HEK293T (cell line): ENCODE results near the gene TSPAN7.

Experiments
- CTCF ChIA-PET: fragments of 350-600 bp; formaldehyde crosslinking; extraction: SDS; loops from one replicate; lab custom pipeline; 2021; ENCODE audit warnings: antibody characterized with exemption, inconsistent platforms; lab: Yijun Ruan, JAX
- POLR2A ChIA-PET: fragments of 350-600 bp; formaldehyde crosslinking; extraction: SDS; loops from one replicate; lab custom pipeline; 2020; ENCODE audit warnings: antibody characterized with exemption, inconsistent platforms; lab: Yijun Ruan, JAX
- DNase-seq: peaks from one replicate; pipeline ENCODE4 v3.0.0; 2012; ENCODE audit warnings: mixed read lengths; ENCODE audit errors: extremely low spot score
- ARNT ChIP-seq: fragments of 450-650 bp; IDR thresholded peaks from 2 replicates; pipeline ENCODE4 v1.6.1; 2017; ENCODE audit warnings: mild to moderate bottlenecking
- BHLHE40 ChIP-seq: fragments of 450-650 bp; IDR thresholded peaks from 2 replicates; pipeline ENCODE4 v1.6.1; 2016; ENCODE audit warnings: mild to moderate bottlenecking, moderate library complexity, borderline replicate concordance
- CTBP1 ChIP-seq: fragments of 450-650 bp; IDR thresholded peaks from 2 replicates; pipeline ENCODE4 v1.6.1; 2016; ENCODE audit warnings: borderline replicate concordance
- ELF4 ChIP-seq: fragments of 450-650 bp; IDR thresholded peaks from 2 replicates; pipeline ENCODE4 v1.6.1; 2017; ENCODE audit warnings: antibody characterized with exemption
- FOXA1 ChIP-seq: fragments of 450-650 bp; IDR thresholded peaks from 2 replicates; pipeline ENCODE4 v1.6.1; 2016; ENCODE audit warnings: mild to moderate bottlenecking
- FOXK2 ChIP-seq: fragments of 450-650 bp; IDR thresholded peaks from 2 replicates; pipeline ENCODE4 v1.6.1; 2016; ENCODE audit warnings: mild to moderate bottlenecking
- FOXM1 ChIP-seq: fragments of 450-650 bp; IDR thresholded peaks from 2 replicates; pipeline ENCODE4 v1.6.1; 2017; ENCODE audit warnings: mild to moderate bottlenecking, borderline replicate concordance
- HDGF ChIP-seq: fragments of 450-650 bp; IDR thresholded peaks from 2 replicates; pipeline ENCODE4 v1.6.1; 2017; ENCODE audit warnings: antibody characterized with exemption, borderline replicate concordance
- L3MBTL2 ChIP-seq: fragments of 450-650 bp; conservative IDR thresholded peaks from 2 replicates; pipeline ENCODE4 v1.6.1; 2016; ENCODE audit warnings: mild to moderate bottlenecking
- LEF1 ChIP-seq: fragments of 450-650 bp; IDR thresholded peaks from 2 replicates; pipeline ENCODE4 v1.6.1; 2017; ENCODE audit warnings: mild to moderate bottlenecking, borderline replicate concordance
- NFRKB ChIP-seq: fragments of 450-650 bp; IDR thresholded peaks from 2 replicates; pipeline ENCODE4 v1.6.1; 2016; ENCODE audit warnings: mild to moderate bottlenecking, moderate library complexity
- SP1 ChIP-seq: fragments of 450-650 bp; IDR thresholded peaks from 2 replicates; pipeline ENCODE4 v1.6.1; 2017
- SUZ12 ChIP-seq: fragments of 450-650 bp; IDR thresholded peaks from 2 replicates; pipeline ENCODE4 v1.6.1; 2016; ENCODE audit warnings: mild to moderate bottlenecking
- TARDBP ChIP-seq: fragments of 450-650 bp; IDR thresholded peaks from 2 replicates; pipeline ENCODE4 v1.6.1; 2016
- ZNF384 ChIP-seq: fragments of 450-650 bp; IDR thresholded peaks from 2 replicates; pipeline ENCODE4 v1.6.1; 2016
- TF ChIP-seq, protein P1 (sequence below): fragments of 450-650 bp; IDR thresholded peaks from 2 replicates; pipeline ENCODE4 v1.6.1; 2016

Gene TSPAN7

DNA sequence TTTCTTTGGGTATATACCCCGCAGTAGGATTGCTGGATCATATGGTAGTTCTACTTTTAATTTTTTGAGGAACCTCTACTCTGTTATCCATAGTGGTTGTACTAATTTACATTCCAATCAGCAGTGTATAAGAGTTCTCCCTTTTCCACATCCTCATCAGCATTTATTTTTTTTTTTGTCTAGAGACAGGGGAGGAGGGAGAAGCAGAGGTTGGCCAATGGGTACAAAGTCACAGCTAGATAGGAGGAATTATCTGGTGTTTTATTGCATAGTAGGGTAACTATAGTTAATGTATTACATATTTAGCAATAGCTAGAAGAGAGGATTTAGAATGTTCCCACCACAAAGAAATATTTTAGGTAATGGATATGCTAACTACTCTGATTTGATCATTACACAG, 107.4 kb downstream of the TSPAN7 start:
- CTCF ChIA-PET: no interaction called here
- TF ChIP-seq BHLHE40 (no peak), NFRKB (no peak), SP1 (no peak), L3MBTL2 (no peak)
- TF ChIP-seq, protein P1, sequence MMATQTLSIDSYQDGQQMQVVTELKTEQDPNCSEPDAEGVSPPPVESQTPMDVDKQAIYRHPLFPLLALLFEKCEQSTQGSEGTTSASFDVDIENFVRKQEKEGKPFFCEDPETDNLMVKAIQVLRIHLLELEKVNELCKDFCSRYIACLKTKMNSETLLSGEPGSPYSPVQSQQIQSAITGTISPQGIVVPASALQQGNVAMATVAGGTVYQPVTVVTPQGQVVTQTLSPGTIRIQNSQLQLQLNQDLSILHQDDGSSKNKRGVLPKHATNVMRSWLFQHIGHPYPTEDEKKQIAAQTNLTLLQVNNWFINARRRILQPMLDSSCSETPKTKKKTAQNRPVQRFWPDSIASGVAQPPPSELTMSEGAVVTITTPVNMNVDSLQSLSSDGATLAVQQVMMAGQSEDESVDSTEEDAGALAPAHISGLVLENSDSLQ: no peak
- POLR2A ChIA-PET: no interaction called here
- no peak for DNase-seq

GRCh38 chrX:38669428-38669827, 108.1 kb downstream of the TSPAN7 start:
- ChIA-PET CTCF (no interaction called here), POLR2A (no interaction called here)
- DNase-seq: no peak
- TF ChIP-seq FOXK2 (no peak), FOXA1 (no peak), BHLHE40 (no peak), TARDBP (no peak)

- TF ChIP-seq ZNF384 (no peak), FOXA1 (no peak), LEF1 (no peak), FOXM1 (no peak), ELF4 (no peak)
- ChIA-PET POLR2A (no interaction called here), CTCF (no interaction called here)
- no peak for DNase-seq
Observed at GRCh38 chrX:38672646-38673045, 111.3 kb downstream of the TSPAN7 start.

GRCh38 chrX:38675856-38676255, 114.5 kb downstream of the TSPAN7 start:
- ChIA-PET CTCF (interaction anchor here (0.9 kb wide), 1 partner anchor 11 kb away, joined by 3 read pairs; no protein-coding TSS in a partner anchor), POLR2A (no interaction called here)
- no peak for DNase-seq
- TF ChIP-seq ZNF384 (no peak), BHLHE40 (no peak)

GRCh38 chrX:38678183-38678582, 116.8 kb downstream of the TSPAN7 start:
- TF ChIP-seq FOXM1 (no peak), FOXK2 (no peak), NFRKB (no peak), L3MBTL2 (no peak), BHLHE40 (no peak), ZNF384 (no peak), HDGF (no peak), ELF4 (no peak), LEF1 (no peak), ARNT (no peak), FOXA1 (no peak), SP1 (no peak), SUZ12 (no peak), TARDBP (no peak), CTBP1 (no peak)
- TF ChIP-seq, protein P1: no peak
- POLR2A ChIA-PET: no interaction called here
- CTCF ChIA-PET: no interaction called here
- DNase-seq: no peak

DNA sequence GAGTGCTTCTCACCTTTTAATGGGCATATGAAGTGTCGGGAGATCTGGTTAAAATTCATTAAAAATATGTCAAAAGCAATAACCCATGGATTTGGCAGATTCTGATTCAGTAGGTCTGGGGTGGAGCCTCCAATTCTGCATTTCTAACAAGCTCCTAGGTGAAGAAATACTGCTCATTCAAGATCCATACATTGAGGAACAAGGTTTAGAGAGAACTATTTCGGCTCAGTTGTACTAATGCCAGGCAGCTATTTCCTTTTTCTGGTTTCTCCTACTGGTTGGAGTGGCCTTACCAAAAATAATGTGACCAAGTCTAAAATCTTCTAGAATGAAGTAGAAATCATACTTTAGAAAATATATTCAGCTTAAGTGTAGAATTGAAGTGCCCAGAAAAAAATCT, 117.5 kb downstream of the TSPAN7 start:
- no peak for DNase-seq
- CTCF ChIA-PET: no interaction called here
- POLR2A ChIA-PET: no interaction called here
- TF ChIP-seq ELF4 (no peak), SP1 (no peak), NFRKB (no peak), CTBP1 (no peak), TARDBP (no peak), FOXK2 (no peak), ZNF384 (no peak), BHLHE40 (no peak), ARNT (no peak), L3MBTL2 (no peak), LEF1 (no peak), HDGF (no peak)
- TF ChIP-seq, protein P1: no peak

- TF ChIP-seq ELF4 (no peak), TARDBP (no peak), FOXA1 (no peak), HDGF (no peak), ZNF384 (no peak), L3MBTL2 (no peak), BHLHE40 (no peak), SUZ12 (no peak), FOXK2 (no peak), NFRKB (no peak), FOXM1 (no peak), LEF1 (no peak)
- TF ChIP-seq, protein P1: no peak
- ChIA-PET POLR2A (no interaction called here), CTCF (no interaction called here)
- no peak for DNase-seq
Observed at GRCh38 chrX:38679695-38680094, 118.4 kb downstream of the TSPAN7 start.
